ENCODE results near the gene PLEKHM1.
A peak's percentile ranks its signal among the peaks of the same experiment; 100 is the strongest.
"Not testable (repeated sequence)": the region's sequence is repeated elsewhere in the genome, so short reads cannot be mapped to it uniquely, and the experiment has no call there.

PLEKHM1 gene

DNA sequence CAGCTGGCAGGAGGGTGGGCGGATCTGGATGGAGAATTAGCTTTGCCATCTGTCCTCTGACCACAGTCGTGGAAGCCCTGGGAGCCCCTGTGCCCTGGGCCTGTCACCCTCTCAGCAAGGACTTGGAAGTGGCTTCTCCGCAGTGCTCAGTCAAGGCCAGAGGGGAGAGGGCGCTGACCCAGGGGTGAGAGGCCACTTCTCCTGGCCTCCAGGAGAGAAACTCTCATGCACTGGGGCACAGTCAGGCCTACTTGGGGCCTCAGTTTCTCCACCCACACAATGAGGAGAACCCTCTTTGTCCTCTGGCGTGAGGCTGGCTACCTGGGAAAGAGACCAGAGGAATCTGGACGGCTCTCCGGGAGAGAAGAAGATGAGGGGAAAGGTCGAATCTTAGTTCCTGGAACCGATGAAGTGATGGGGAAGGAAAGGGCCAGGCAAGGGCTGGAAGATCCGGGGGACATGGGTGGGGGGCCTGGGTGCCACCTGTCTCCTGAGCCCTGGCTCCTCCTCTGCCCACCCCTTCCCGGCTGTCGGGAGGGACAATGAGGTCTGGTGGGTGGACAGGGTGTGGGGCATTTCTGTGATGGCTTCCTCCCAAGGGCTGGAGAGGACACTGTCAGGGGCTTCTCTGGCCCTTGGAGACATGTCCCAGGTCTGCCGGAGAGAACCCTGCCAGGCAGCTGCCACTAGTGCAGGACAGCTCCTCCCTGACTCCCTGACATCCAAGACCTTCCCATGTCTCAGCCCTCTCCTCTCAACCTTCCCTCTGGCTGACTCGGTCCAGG is 48.8 kb downstream of the PLEKHM1 start:
- no peak for DNase-seq (ENCODE audit: low read depth, low spot score)

DNA sequence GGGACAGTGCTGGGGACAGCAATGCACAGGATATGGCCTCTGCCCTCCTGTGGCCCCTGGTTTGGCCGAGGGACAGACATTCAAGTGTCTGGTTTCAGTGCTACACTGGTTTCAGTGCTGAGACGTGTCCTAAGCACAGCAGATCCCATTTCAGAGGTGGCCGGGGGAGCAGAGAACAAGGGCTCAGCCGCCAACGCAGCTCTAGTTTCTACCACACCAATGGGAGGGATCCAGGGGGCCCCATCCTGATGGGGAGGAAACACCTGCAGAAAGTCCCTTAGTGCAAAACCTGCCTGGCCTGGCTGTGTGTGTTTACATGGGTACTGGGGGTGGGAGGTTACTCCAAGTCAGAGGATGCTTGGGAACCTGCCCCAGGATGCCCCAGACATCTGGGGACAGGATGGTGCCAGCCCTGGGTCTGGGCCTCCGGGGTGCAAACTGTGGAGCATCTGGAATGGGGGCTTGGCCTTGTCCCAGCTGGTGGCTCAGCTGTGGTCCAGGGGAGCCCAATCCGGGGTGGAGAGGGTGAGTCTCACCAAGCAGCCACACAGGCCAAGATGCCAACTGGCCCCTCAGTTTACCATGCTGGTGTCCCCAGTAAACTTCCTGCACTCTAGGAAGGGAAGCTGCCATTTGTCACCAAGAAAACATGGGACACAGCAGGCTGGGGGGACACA is 49.5 kb downstream of the PLEKHM1 start:
- not testable (repeated sequence) for DNase-seq (ENCODE audit: low read depth, low spot score)

DNA sequence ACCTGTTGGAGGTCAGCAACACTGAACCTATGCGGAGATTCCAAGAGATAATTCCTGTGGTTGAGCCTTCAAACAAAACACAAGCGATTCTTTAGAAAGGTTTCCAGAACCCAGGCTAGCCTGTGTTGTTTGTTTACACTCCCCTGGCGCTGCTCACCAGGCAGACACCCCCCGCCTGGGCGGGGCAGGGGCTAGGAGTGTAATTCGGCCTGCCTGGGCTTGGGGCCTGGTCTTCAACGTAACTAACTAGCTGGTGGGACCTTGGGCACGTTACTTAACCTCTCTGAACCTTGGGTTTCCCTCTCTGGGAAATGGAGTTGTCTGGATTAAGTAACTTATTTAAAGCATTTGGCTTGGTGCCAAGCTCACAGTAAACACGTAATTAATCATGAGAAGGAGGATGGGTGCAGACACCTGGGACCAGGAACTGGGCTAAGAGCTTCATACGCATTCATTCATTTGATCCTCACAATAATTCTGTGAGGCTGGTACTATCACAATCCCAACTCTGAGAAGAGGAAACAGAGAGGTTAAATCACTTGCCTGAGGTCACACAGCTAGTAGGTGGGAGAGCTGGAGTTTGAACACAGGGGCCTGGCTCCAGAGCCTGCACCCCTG is 50.3 kb downstream of the PLEKHM1 start:
- no peak for DNase-seq (ENCODE audit: low read depth, low spot score)

DNA sequence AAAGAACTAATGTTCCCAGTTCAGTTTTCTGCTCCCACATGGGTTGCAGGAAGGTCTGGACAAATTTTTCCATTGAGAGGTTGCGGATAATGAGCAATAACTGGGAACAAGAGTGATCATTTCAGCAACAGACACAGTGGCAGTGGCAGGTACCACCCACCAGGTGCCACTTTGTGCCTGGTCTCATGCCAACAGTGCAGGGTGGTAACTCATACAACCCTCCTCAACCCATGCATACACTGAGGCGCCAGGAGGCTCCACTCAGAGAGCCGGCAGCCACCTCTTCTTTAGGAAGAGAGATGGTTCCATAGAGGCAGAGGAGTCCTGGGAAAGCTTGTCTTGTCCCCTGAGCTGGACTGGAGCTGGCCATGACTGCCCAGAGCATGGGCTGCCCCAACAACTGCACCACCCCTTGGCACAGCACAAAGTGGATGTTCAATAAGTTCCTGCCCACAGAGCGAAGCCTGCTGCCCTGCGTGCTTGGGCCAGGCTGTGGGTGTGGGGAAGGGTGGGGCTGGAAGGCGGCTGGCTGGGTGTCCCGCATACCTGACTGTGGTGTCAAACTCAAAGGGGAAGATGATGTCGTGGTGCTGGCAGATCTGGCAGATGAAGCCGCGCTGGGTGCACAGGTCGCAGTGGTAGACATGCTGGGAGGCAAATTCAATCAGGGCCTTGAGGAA is 51.5 kb downstream of the PLEKHM1 start:
- no peak for DNase-seq (ENCODE audit: low read depth, low spot score)

DNA sequence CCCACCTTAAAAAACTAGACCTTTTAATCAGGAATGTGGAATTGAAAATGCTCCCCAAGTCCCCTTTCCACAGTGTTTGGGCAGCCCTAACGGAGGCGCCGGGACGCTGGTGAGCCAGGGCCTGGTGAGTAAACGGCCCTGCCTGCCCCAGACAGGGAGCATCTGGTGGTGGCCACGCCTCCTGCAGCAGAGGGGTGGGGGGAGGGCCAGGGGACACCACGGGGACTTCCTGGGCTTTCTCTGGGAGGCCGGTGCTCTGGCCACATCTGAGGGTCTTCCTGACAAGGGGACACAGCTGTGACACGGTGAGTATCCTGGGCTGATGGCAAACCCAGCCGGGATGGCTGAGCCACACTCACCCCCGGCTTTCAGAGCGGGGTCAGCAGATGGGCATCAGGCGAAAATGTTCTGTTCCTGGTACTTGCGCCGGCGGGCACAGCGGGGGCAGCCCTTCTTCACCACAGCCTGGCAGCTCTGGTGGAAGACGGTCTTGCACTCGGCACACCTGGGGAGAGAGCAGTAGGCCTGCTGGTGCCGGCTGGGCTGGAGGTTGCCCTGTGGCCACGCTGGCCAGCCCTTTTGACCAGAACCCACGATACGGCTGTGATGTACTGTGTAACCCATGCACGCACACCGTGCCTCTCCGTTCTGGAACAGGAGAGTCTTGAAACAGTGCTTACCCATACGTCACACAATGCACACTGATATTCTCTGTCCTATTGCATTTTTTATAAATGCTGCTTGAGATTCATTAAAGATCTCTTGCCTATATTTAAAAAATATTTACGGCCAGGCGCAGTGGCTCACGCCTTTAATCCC is 52.8 kb downstream of the PLEKHM1 start:
- no peak for DNase-seq (ENCODE audit: low read depth, low spot score)

DNA sequence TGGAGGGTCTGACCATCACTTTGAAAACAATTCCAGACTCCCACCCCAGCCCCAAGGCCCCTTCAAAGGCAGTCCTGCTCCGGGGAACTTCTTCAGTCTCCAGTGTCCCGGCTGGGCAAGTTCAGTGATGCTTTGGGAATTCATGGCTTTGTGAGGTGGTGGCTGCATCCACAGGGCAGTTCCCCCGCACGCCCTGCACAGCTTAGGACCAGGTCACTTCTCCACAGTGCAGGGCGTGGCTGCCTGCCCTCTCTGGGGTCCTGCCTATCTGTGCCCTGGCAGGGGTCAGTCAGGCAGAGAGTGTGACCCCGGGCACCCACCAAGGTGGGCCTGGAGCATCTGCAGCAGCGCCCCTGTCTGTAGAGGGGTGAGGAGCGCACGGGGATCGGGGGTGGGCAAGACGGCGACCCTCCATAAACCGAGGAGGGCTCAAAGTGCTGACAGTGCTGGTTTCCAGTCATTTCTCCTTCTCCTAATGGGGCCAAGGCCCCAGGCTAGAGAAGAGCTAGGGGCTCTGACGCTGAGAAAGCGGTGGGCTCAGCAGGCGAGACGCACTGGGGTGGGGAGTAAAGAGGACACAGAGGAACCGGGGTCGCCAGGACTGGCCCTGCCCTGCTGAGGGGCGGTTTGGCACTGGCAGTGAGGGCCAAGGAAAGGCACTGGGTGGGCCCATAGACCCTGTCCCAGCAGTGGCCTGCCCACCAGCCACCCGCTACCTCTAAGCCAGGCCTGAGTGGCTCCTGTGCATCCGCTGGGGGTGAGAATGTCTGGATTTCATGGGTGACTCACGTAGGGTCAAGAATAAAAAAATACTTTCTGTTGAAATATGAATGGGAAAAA is 53.7 kb downstream of the PLEKHM1 start:
- no peak for DNase-seq (ENCODE audit: low read depth, low spot score)

DNA sequence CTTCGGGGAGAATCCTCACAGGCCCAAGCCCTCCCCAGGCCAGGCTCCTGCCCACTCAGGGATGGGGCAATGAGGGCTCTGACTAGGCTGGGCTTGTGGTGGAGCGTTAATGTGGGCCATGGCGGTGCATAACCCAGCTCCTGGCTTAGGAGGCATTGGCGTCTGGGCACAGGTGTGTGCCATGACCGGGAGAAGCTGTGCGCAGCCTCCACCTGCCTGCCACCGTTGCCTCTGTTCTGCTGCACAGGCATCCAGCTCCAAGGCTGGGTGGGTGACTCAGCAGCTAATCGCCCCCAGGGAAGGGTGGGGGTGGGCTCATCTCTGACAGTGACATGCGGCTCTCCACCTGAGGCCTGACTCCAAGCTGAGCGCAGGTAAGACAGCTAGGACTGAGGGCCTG is 54.4 kb downstream of the PLEKHM1 start:
- DNase-seq (ENCODE audit: low read depth, low spot score) = no peak

DNA sequence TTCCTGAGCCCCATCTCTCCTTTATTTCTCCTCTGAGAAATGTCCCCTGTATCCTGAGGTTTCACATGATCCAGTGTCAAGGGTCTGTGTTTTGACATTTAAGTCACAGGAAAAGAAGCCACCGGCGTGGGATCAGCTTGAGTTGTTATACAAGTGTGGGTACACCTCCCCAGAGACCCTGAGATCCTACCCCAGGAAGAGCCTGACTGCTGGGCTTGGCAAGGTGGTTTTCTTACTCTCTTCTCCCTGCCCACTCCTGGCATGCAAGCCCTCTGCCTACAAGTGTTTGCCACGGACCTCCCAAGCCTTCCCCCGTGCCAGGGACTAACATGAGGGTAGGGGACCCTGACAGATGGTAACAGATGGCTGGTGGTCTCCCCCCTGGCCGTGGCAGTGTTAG is 55.0 kb downstream of the PLEKHM1 start:
- DNase-seq (ENCODE audit: low read depth, low spot score) = no peak

DNA sequence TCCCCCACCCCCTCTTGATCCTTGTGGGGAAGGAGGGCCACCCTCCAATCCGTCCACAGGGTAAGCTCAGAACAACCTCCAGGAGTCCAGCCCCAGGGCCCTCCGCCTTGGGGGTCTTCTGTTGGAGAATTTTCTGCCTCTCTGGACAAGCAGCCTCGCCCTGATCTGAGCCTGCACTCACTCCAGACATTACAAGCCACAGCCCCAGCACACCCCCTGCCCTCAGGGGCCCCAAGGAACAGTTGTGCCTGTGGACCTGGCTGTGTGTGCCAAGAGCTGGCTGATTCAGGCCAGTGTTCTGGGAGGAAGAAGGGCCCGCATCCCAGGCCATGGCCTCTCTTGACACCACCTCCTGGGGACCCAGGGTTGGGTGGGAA is 57.4 kb downstream of the PLEKHM1 start:
- no peak for DNase-seq (ENCODE audit: low read depth, low spot score)

DNA sequence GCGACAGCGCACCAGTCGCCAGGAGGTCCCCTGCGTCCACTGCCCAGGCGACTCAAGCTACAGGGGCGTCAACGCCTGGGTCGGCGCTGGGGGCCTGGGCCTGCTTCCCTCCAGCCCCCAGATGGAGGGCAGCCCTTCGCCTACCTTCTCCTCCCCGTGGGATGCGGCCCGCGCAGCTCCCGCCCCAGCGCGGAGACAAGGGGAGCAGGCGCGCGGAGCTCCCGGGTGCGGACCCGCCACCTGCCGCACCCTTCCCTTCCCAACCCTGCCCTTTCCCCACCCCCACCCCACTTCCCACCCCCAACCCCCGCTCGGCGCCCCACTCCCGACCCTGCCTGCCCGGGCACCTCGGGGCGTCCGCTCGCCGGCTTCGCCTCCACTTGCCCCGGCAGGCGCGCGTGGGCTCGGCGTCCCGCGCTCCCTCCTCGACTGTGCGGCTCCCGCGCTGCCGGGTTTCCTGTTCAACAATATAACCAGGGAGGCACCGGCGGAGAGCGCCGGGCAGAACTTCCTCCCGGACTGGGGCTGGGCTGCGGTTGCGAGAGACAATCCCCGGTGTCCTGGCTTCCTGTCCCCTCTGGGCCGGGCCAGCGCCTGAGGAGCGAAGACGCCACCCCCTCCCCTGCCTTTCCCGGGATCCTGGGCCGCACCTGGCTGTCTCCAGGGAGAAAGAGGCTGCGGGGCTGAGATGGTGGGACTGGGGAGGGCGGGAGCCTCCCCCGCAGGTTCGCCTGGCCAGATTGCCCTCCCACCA is 57.9 kb downstream of the PLEKHM1 start, which contains the start of gene ARHGAP27:
ARHGAP27 (minus strand) TSS at position 466 of the 754 bp plus-strand sequence. CDS start 2,591 bp downstream, outside the sequence.
- no peak for DNase-seq (ENCODE audit: low read depth, low spot score)

DNA sequence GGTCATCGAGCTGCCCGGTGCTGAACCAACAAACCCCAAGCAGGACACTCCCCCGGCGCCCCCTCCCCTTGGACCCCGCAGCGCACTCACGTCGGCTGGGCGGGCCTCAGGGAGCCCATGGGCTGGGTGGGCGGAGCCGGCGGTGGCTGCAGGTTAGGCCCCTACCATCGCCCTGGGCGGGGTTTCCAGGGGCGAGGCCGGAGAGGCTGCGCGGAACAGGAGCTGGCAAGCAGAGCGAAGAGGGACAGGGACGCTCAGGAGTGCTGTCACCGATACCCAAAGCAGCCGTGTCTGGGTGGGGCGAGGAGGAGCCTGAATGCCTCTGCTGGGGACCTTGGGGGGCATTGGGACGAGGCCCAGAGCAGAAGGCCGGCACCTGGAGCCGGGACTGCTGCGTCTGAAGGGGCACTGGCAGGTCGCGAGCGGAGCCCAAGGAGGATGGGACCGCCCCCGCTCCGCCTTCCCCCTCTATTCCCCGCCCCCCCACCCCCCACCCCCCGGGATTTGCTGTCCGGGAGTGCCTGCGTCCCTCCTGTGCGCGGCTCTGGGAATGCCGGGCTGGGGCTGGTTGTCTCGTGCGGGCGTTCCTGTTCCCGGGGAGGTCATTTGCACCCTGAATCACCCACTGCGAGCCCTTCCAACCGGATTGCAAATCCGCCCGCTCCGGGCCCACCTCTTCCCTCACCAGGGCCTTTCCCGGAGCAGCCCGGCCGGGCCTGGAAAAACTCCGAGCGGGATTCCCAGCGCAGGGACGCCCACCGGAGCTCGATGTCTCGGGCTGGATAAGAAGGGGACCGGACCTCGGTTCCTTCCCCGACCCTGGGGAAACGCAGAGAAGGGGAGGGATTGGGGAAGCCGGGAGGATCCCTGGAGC is 58.8 kb downstream of the PLEKHM1 start:
- peak; percentile 34 for DNase-seq (ENCODE audit: low read depth, low spot score)

DNA sequence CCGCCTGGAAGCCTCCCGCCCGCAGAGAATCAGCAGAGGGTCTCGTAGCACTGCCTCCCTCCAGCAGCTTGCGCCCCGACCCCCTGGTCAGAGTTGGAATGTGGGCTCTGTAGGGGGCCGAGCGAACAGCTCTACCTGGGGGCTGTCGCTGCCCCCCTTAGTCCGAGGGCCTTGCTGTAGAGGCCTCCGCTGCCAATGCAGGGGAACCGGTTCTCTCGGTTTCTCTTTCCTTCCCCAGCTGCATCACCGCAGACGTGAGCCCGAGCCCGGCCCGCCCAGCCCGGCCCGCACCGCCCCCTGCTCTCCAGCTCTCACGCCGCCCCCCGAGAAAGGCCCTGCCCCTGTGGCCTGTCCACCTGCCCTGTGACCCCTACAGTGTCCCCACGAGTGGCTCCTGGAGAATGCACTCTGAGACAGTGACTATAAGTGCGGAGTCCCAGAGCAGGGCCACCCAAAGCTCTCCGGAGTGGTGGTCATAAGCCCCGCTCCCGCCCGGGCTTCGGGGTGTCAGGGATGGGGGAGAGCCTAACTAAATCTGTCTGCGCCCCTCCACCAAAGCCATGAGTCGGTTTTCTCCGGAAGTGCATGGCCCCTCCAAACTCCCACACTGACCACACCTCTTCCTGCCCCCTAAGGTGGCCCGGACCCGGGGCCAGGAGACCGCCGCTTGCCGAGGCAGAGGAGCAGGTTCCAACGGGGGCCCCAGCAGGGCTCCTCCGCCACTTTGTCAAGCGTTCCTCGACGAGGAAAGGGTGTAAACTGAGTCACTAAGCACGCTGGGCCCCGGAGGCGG is 59.6 kb downstream of the PLEKHM1 start:
- DNase-seq (ENCODE audit: low read depth, low spot score) = no peak

DNA sequence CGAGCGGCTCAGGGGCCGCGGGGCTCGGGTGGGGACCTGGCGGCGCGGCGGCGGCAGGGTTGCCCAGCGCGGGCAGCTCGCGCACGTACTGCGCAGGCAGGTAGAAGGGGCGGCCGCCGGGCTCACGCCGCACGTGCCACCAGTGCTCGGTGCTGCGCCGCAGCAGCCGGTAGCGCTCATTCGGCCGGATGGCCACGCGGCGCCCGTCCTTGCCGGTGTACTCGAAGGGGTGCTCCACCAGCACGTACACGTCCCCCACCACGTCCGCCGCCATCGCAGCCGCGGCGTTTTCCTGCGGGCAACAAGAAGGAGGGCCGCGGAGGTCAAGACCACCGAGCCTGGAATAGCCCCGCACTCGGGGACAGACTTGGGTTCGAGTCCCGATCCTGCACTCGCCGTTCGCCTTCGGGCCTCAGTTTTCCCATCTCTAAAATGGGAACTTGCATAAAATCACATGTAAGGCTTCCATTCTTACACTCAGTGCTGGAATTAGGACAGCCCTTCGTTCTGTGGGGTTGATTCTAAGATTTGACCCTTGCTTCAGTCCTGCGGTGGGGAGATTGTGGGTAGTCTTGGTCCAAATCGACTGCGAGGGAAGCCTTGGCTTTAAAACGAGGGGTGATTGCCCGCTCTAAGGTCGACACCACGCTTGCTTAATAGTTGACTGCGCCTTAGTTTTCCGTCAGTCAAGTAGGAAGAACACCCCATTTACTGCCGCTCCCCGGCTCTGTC is 60.3 kb downstream of the PLEKHM1 start:
- no peak for DNase-seq (ENCODE audit: low read depth, low spot score)

DNA sequence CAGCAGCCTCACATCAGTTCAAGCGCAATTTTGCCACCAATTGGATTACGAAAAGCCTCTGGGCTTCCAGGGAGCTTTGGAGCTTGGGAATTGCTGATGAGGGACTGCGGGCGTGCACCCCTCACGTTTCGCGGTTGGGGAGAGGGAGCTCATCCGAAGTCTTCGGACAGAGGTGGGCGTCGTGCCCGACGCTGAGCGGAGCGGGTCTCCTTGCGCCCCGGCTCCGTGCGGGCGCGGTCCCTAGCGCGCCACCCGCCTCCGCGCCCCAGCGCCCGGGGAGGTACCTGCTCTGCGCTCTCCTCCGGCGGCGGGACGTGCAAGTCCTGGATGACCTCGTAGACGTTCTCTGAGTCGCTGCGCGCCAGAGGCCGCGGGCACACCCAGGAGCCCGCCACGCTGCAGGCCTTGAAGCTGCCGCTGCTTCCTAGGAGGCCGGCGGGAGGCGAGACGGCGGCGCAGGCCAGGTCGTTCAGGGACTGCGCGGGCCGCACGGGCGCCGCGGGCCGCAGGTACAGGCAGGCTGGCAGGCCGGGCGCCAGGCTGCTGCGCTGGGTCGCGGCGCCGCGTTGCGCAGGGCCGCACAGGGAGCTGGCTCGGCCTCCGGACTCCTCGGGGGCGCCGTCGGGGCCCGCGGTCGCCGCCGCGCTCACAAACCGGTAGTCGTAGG is 61.0 kb downstream of the PLEKHM1 start:
- no peak for DNase-seq (ENCODE audit: low read depth, low spot score)

DNA sequence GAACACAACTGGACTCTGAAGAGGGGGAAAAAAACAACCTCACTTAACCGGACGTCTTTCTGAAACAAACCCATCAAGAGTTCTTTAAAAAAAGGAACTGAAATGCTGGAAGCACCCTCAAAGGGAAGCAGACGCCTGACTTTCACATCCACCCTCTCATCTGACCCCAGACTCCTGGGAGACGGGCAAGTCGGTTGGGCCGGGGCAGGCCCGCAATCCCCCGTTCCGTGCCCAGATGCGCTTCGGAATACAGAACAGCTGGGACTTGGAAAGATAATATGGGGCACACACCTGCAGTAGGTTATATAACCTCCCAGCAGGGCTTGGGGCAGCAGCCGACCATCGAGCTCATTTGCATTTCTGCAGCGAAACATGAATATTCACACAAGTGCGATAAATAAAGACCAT is 61.6 kb downstream of the PLEKHM1 start:
- no peak for DNase-seq (ENCODE audit: low read depth, low spot score)

DNA sequence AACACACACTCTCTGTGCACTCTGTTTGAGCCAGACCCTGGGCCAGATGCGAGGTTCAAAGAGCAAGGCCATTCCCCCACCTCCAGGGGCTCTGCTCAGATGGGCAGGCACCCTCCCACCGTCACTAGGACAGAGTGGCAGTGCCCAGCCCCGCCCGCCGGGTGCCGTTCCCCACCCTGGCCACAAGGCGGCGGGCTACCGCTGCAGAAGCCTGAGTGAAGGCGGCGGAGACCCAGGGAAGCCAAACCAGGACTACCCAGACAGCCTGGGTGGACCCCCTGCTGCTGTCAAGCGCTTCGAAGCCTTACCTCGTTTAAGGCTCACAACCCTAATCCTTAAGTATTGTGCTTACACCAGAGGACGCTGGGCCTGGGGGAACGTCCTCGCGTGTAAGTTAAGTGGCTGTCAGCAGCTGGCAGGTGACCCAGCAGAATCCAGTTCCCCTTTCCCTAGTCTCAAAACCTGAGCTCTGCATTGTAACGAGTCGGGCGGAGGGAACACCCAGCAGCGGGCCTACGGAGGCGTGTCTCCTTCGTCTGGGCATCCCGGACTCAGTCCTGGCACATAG is 62.4 kb downstream of the PLEKHM1 start:
- peak; percentile 62 for DNase-seq (ENCODE audit: low read depth, low spot score)

Data from activated CD4-positive, CD25-positive, alpha-beta regulatory T cell treated with anti-CD3 and anti-CD28 coated beads, Interleukin-2, amount 50 U/mL, for 16 hours (primary cell).